HepG2 (cell line): ENCODE measurements around the gene LRRC4. TPM values are rescaled to one million over a fixed set of nuclear protein-coding genes. Genes with fewer than 3 reads are reported as not detected.

ENCODE experiments used
- ATAC-seq: fragments of 200-7000 bp; cut with Tn5 transposase; 3 replicates; pipeline ENCODE4 v1.9.1; 2020; ENCODE audit warnings: mild to moderate bottlenecking, moderate library complexity
- BruUV-seq: library from RNA; stranded (reverse); fragments of 400-500 nt; replicated peaks from 2 replicates; lab custom pipeline; 2021; lab: Mats Ljungman, UMichigan
- CTCF ChIA-PET: fragments of 300-600 bp; formaldehyde crosslinking; extraction: SDS; loops from one replicate; lab custom pipeline; 2021; ENCODE audit warnings: low total read pairs, inconsistent platforms, low intra/inter-chr PET ratio; lab: Yijun Ruan, JAX
- POLR2A ChIA-PET: fragments of 350-600 bp; sonication (Branson Sonifier 250); formaldehyde crosslinking; loops from one replicate; lab custom pipeline; 2020; ENCODE audit warnings: antibody characterized with exemption, inconsistent platforms; lab: Yijun Ruan, JAX
- DNase-seq: peaks from one replicate; pipeline ENCODE4 v3.0.0-alpha.2; 2015; ENCODE audit warnings: low spot score
- FAIRE-seq: peaks from 3 replicates; lab custom pipeline; 2011; peaks lifted over from hg19 to GRCh38; lab: Jason Lieb, UNC
- H2AFZ ChIP-seq: one replicate; pipeline ENCODE4 v1.6.1; 2011; ENCODE audit warnings: low read length, inconsistent platforms
- H3K27ac ChIP-seq: fragments of 300-600 bp; 3 replicates; pipeline ENCODE4 v1.8.0; 2011; ENCODE audit warnings: mixed run types, mild to moderate bottlenecking, mixed read lengths, low read length, inconsistent platforms; ENCODE audit not compliant: insufficient read depth; ENCODE audit errors: extremely low read length
- H3K27me3 ChIP-seq, 2 experiments: fragments of 200-600 bp in 1 of 2; 2 replicates in 1 of 2; 3 replicates in 1 of 2; pipeline versions ENCODE4 v1.6.0 to v1.8.0; 2011; ENCODE audit warnings: low read length in 2 of 2, mild to moderate bottlenecking in 2 of 2, moderate library complexity in 2 of 2, inconsistent platforms in 1 of 2; ENCODE audit not compliant: insufficient read depth in 2 of 2, control insufficient read depth in 1 of 2
- H3K36me3 ChIP-seq, 2 experiments: fragments of 200-600 bp in 1 of 2; replicated peaks in 1 of 2; 2 replicates in 1 of 2; 3 replicates in 1 of 2; pipeline versions ENCODE4 v1.5.1 to v1.8.0; 2011; ENCODE audit warnings: low read length in 2 of 2, inconsistent platforms in 1 of 2; ENCODE audit not compliant: insufficient read depth in 2 of 2, control insufficient read depth in 1 of 2
- H3K4me1 ChIP-seq: 2 replicates; pipeline ENCODE4 v1.5.1; 2012; ENCODE audit warnings: low read length, inconsistent platforms; ENCODE audit not compliant: insufficient read depth
- H3K4me2 ChIP-seq: 2 replicates; pipeline ENCODE4 v1.6.0; 2011; ENCODE audit warnings: low read depth, low read length, inconsistent platforms
- H3K4me3 ChIP-seq, 3 experiments: fragments of 200-600 bp in 1 of 3; sonication (generic), shearing (Covaris generic) in 1 of 3; replicated peaks in 1 of 3; 2 replicates each; pipeline ENCODE4 v1.5.1; 2011 to 2016; ENCODE audit warnings: low read length in 3 of 3, inconsistent platforms in 2 of 3, low read depth in 2 of 3, mild to moderate bottlenecking in 2 of 3, control low read depth in 1 of 3, mixed read lengths in 1 of 3; ENCODE audit not compliant: insufficient read depth in 1 of 3
- H3K79me2 ChIP-seq: one replicate; pipeline ENCODE4 v1.6.1; 2011; ENCODE audit warnings: low read length, inconsistent platforms; ENCODE audit not compliant: insufficient read depth
- H3K9ac ChIP-seq: 2 replicates; pipeline ENCODE4 v1.6.0; 2011; ENCODE audit warnings: mild to moderate bottlenecking, low read depth, low read length, inconsistent platforms; ENCODE audit not compliant: insufficient read depth
- H3K9me3 ChIP-seq: 2 replicates; pipeline ENCODE4 v1.5.1; 2012; ENCODE audit warnings: mild to moderate bottlenecking, low read length
- H4K20me1 ChIP-seq: 2 replicates; pipeline ENCODE4 v1.6.0; 2011; ENCODE audit warnings: inconsistent platforms, mild to moderate bottlenecking, low read length, moderate library complexity; ENCODE audit not compliant: insufficient read depth
- E2F2 ChIP-seq: sonication (generic); formaldehyde crosslinking; IDR thresholded peaks from 2 replicates; pipeline ENCODE4 v1.4.0; 2020; ENCODE audit warnings: missing genetic modification reagents, borderline replicate concordance
- HES4 ChIP-seq: sonication (generic); formaldehyde crosslinking; IDR thresholded peaks from 2 replicates; pipeline ENCODE4 v1.9.0; 2021; ENCODE audit warnings: mild to moderate bottlenecking, missing genetic modification reagents, borderline replicate concordance
- PAWR ChIP-seq: sonication (generic); formaldehyde crosslinking; IDR thresholded peaks from 2 replicates; pipeline ENCODE4 v1.4.0; 2020; ENCODE audit warnings: missing genetic modification reagents, mild to moderate bottlenecking, borderline replicate concordance
- POGK ChIP-seq: sonication (generic); formaldehyde crosslinking; conservative IDR thresholded peaks from 2 replicates; pipeline ENCODE4 v1.8.0; 2022; ENCODE audit warnings: mild to moderate bottlenecking, moderate library complexity, missing genetic modification reagents
- PRDM15 ChIP-seq: sonication (generic); formaldehyde crosslinking; IDR thresholded peaks from 2 replicates; pipeline ENCODE4 v1.4.0; 2020; ENCODE audit warnings: missing genetic modification reagents
- SKIL ChIP-seq: sonication (generic); formaldehyde crosslinking; IDR thresholded peaks from 2 replicates; pipeline ENCODE4 v1.8.0; 2022; ENCODE audit warnings: missing genetic modification reagents, mild to moderate bottlenecking, moderate library complexity, borderline replicate concordance
- THRA ChIP-seq: sonication (generic); formaldehyde crosslinking; IDR thresholded peaks from 2 replicates; pipeline ENCODE4 v1.4.0; 2020; ENCODE audit warnings: missing genetic modification reagents, borderline replicate concordance
- ZBTB39 ChIP-seq: sonication (generic); formaldehyde crosslinking; IDR thresholded peaks from 2 replicates; pipeline ENCODE4 v1.5.0; 2020; ENCODE audit warnings: missing genetic modification reagents
- ZNF256 ChIP-seq: sonication (generic); formaldehyde crosslinking; conservative IDR thresholded peaks from 2 replicates; pipeline ENCODE4 v1.4.0; 2020; ENCODE audit warnings: missing genetic modification reagents
- ZNF382 ChIP-seq: sonication (generic); formaldehyde crosslinking; IDR thresholded peaks from 2 replicates; pipeline ENCODE4 v1.5.0; 2020; ENCODE audit warnings: missing genetic modification reagents, mild to moderate bottlenecking, borderline replicate concordance
- ZNF558 ChIP-seq: sonication (generic); formaldehyde crosslinking; IDR thresholded peaks from 2 replicates; pipeline ENCODE4 v1.9.0; 2022; ENCODE audit warnings: mild to moderate bottlenecking, missing genetic modification reagents, borderline replicate concordance
- WGBS: methylation state at CpG from one replicate; pipeline ENCODE4 v1.1.6; 2017; ENCODE audit warnings: low lambda C conversion rate; 5-methylcytosine and 5-hydroxymethylcytosine counted together
- in situ Hi-C: cut with HindIII; loops from 2 replicates; pipeline ENCODE4 v1.10.0; 2017; ENCODE audit warnings: low pct_unique_long_range_greater_than_20kb; ENCODE audit not compliant: extremely low pct_ligation_motif_present
- intact Hi-C: fragments of 100-400 bp; cut with micrococcal nuclease; formaldehyde crosslinking; loops from one replicate; pipeline ENCODE4 v1.10.0; 2022; ENCODE audit not compliant: unreplicated experiment
- polyA plus RNA-seq, 8 experiments: library from polyadenylated mRNA; depleted of rRNA in 3 of 8; stranded (reverse) in 7 of 8; unstranded in 1 of 8; fragments of >200 nt; fragmentation: Illumina TruSeq in 4 of 8; extraction: Trizol in 4 of 8; gene quantifications; 2 replicates each; pipeline versions ENCODE4 v1.2.1 to v1.2.3, GENCODE V29; 2011 to 2016; ENCODE audit warnings: low read depth in 4 of 8, missing spikeins in 1 of 8, mixed read lengths in 1 of 8; ENCODE audit not compliant: insufficient read depth in 1 of 8
- total RNA-seq, 5 experiments: library from RNA; depleted of rRNA; stranded (reverse); fragments of >200 nt; fragmentation: Illumina TruSeq; extraction: Trizol; gene quantifications; 2 replicates each; pipeline ENCODE4 v1.2.3, GENCODE V29; 2016; ENCODE audit warnings: low read depth in 1 of 5

LRRC4 gene
- total and polyA plus RNA-seq, 2 of the 13 experiments (the other 11 are each of a cell fraction or from before 2014, with no cell fraction given) = not detected

- ChIA-PET CTCF (no interaction called here), POLR2A (no interaction called here)
- no peak for FAIRE-seq
- Histone ChIP-seq H3K4me1 (no peaks in the 10 kb centered on the region), H3K9ac (no peak overlapping the region), H3K4me3 (no peak overlapping the region), H3K9me3 (no peaks in the 10 kb centered on the region), H2AFZ (no peak overlapping the region), H3K36me3 (peaks cover 13 to 40% of the 10 kb centered on the region in 2 experiments), H3K79me2 (no peaks in the 10 kb centered on the region), H3K27ac (no peak overlapping the region), H3K4me2 (no peak overlapping the region), H3K27me3 (no peaks in the 10 kb centered on the region), H4K20me1 (no peaks in the 10 kb centered on the region)
- no peak for DNase-seq
- ATAC-seq = 0 out of 3 replicates have a peak, but pooled peaks have one; percentile 26
- intact Hi-C loops (no loop called here), in situ Hi-C loops (no loop called here)
- no TSS peak for BruUV-seq
- WGBS = 86% methylated on average over 1 of the region's 1 CpG
- TF ChIP-seq ZNF558 = no peak
- TF ChIP-seq ZNF256 (CRISPR knock-in tag) = no peak
- no peak for TF ChIP-seq ZNF382 (CRISPR knock-in tag)
- TF ChIP-seq THRA (CRISPR knock-in tag) = no peak
- no peak for TF ChIP-seq E2F2
- no peak for TF ChIP-seq HES4 (CRISPR knock-in tag)
- TF ChIP-seq ZBTB39 = no peak
- no peak for TF ChIP-seq POGK (CRISPR knock-in tag)
- TF ChIP-seq PAWR (CRISPR knock-in tag) = no peak
- TF ChIP-seq SKIL (CRISPR knock-in tag) = no peak
- TF ChIP-seq PRDM15 = no peak
Observed at GRCh38 chr7:128045158-128045557, 13.9 kb upstream of the LRRC4 start.
